Liver (tissue), 3 donors: ENCODE results near the gene SIT1.

Source experiments
- FOXA1 ChIP-seq: IDR thresholded peaks from 2 replicates; pipeline ENCODE4 v1.6.1; 2016; ENCODE audit warnings: antibody characterized with exemption
- GABPA ChIP-seq, 2 donors: IDR thresholded peaks in 1 of 2; conservative IDR thresholded peaks in 1 of 2; 2 replicates each; pipeline ENCODE4 v1.6.1; 2016; ENCODE audit warnings: antibody characterized with exemption in 2 of 2, mild to moderate bottlenecking in 1 of 2, moderate library complexity in 1 of 2
- JUND ChIP-seq, 2 donors: IDR thresholded peaks; 2 replicates each; pipeline ENCODE4 v1.6.1; 2016; ENCODE audit warnings: antibody characterized with exemption in 2 of 2
- NR2F2 ChIP-seq: IDR thresholded peaks from 2 replicates; pipeline ENCODE4 v1.6.1; 2016; ENCODE audit warnings: antibody characterized with exemption
- RAD21 ChIP-seq, 2 donors: IDR thresholded peaks; 2 replicates each; pipeline ENCODE4 v1.6.1; 2016; ENCODE audit warnings: antibody characterized with exemption in 2 of 2, mild to moderate bottlenecking in 2 of 2
- RXRA ChIP-seq, 2 donors: IDR thresholded peaks; 2 replicates each; pipeline ENCODE4 v1.6.1; 2017 to 2018; ENCODE audit warnings: antibody characterized with exemption in 2 of 2, mild to moderate bottlenecking in 1 of 2
- SP1 ChIP-seq: IDR thresholded peaks from 2 replicates; pipeline ENCODE4 v1.6.1; 2018; ENCODE audit warnings: antibody characterized with exemption, mild to moderate bottlenecking
- TAF1 ChIP-seq: conservative IDR thresholded peaks from 2 replicates; pipeline ENCODE4 v1.6.1; 2016; ENCODE audit warnings: antibody characterized with exemption, mild to moderate bottlenecking
- TF ChIP-seq, protein P1 (sequence below): fragments of 150-350 bp; IDR thresholded peaks from 2 replicates; pipeline ENCODE4 v1.5.1; 2017; ENCODE audit warnings: improper control_type of control experiment, low read depth, low read length; ENCODE audit not compliant: missing input control
- TF ChIP-seq, protein P2 (sequence below): IDR thresholded peaks from 2 replicates; pipeline ENCODE4 v1.6.1; 2016; ENCODE audit warnings: antibody characterized with exemption, mild to moderate bottlenecking
- TF ChIP-seq, protein P3 (sequence below): IDR thresholded peaks from 2 replicates; pipeline ENCODE4 v1.6.1; 2016; ENCODE audit warnings: antibody characterized with exemption
- donor health status: healthy.
- donor health status: healthy.

DNA sequence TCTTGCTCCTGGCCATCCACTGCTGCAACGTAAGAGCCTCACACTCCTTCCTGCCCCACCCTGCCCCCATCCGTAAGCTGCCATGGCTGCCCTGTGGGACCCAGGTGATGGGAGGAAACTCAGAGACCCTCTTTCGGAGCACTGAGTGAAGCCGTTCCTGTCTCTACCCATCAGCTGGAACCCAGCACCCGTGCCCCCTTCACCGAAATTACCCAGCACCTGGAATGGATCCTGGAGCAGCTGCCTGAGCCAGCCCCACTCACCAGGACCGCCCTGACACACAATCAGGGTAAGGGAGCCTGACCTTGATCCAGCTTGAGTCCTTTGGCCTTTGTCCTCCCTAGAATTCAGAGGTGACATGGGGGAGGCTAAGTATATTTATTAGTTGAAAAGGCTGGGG is 42.5 kb downstream of the SIT1 start:
- TF ChIP-seq RAD21 (IDR thresholded peaks at IDR 0.05), result no peak
- TF ChIP-seq, protein P1, sequence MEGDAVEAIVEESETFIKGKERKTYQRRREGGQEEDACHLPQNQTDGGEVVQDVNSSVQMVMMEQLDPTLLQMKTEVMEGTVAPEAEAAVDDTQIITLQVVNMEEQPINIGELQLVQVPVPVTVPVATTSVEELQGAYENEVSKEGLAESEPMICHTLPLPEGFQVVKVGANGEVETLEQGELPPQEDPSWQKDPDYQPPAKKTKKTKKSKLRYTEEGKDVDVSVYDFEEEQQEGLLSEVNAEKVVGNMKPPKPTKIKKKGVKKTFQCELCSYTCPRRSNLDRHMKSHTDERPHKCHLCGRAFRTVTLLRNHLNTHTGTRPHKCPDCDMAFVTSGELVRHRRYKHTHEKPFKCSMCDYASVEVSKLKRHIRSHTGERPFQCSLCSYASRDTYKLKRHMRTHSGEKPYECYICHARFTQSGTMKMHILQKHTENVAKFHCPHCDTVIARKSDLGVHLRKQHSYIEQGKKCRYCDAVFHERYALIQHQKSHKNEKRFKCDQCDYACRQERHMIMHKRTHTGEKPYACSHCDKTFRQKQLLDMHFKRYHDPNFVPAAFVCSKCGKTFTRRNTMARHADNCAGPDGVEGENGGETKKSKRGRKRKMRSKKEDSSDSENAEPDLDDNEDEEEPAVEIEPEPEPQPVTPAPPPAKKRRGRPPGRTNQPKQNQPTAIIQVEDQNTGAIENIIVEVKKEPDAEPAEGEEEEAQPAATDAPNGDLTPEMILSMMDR, result no peak
- TF ChIP-seq, protein P2, sequence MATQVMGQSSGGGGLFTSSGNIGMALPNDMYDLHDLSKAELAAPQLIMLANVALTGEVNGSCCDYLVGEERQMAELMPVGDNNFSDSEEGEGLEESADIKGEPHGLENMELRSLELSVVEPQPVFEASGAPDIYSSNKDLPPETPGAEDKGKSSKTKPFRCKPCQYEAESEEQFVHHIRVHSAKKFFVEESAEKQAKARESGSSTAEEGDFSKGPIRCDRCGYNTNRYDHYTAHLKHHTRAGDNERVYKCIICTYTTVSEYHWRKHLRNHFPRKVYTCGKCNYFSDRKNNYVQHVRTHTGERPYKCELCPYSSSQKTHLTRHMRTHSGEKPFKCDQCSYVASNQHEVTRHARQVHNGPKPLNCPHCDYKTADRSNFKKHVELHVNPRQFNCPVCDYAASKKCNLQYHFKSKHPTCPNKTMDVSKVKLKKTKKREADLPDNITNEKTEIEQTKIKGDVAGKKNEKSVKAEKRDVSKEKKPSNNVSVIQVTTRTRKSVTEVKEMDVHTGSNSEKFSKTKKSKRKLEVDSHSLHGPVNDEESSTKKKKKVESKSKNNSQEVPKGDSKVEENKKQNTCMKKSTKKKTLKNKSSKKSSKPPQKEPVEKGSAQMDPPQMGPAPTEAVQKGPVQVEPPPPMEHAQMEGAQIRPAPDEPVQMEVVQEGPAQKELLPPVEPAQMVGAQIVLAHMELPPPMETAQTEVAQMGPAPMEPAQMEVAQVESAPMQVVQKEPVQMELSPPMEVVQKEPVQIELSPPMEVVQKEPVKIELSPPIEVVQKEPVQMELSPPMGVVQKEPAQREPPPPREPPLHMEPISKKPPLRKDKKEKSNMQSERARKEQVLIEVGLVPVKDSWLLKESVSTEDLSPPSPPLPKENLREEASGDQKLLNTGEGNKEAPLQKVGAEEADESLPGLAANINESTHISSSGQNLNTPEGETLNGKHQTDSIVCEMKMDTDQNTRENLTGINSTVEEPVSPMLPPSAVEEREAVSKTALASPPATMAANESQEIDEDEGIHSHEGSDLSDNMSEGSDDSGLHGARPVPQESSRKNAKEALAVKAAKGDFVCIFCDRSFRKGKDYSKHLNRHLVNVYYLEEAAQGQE, result no peak
- TF ChIP-seq FOXA1, result no peak
- no peak for TF ChIP-seq TAF1
- TF ChIP-seq JUND (IDR thresholded peaks at IDR 0.05), result no peak
- no peak for TF ChIP-seq NR2F2
- TF ChIP-seq GABPA (IDR thresholded peaks at IDR 0.05 in 1 of 2, conservative IDR thresholded peaks at IDR 0.05 in 1 of 2), result no peak
- TF ChIP-seq RXRA (IDR thresholded peaks at IDR 0.05), result no peak
- TF ChIP-seq, protein P3, sequence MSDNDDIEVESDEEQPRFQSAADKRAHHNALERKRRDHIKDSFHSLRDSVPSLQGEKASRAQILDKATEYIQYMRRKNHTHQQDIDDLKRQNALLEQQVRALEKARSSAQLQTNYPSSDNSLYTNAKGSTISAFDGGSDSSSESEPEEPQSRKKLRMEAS, result no peak
- TF ChIP-seq SP1, result no peak
